Trophoblast cell (in vitro differentiated cells and primary cell): Measurements from ENCODE around the gene SLC39A12.

Experiments
- DNase-seq, 2 donors: peaks; one replicate each; pipeline ENCODE4 v3.0.0-alpha.2; 2016
- H2AFZ ChIP-seq: 2 replicates; pipeline ENCODE4 v1.6.1; 2013; ENCODE audit warnings: low read length, moderate library complexity, mild to moderate bottlenecking; ENCODE audit not compliant: insufficient read depth, poor library complexity
- H2AK5ac ChIP-seq: 2 replicates; pipeline ENCODE4 v1.6.1; 2013; ENCODE audit warnings: mild to moderate bottlenecking, low read length
- H2BK120ac ChIP-seq: 2 replicates; pipeline ENCODE4 v1.6.1; 2013; ENCODE audit warnings: low read length, mild to moderate bottlenecking, moderate library complexity; ENCODE audit not compliant: insufficient read depth, poor library complexity
- H2BK12ac ChIP-seq: 2 replicates; pipeline ENCODE4 v1.6.1; 2013; ENCODE audit warnings: mild to moderate bottlenecking, low read length, moderate library complexity
- H2BK5ac ChIP-seq: 2 replicates; pipeline ENCODE4 v1.6.1; 2013; ENCODE audit warnings: low read length, low read depth, moderate library complexity, mild to moderate bottlenecking; ENCODE audit not compliant: poor library complexity
- H3K14ac ChIP-seq: 2 replicates; pipeline ENCODE4 v1.6.1; 2013; ENCODE audit warnings: mild to moderate bottlenecking, low read length
- H3K18ac ChIP-seq: 2 replicates; pipeline ENCODE4 v1.6.1; 2013; ENCODE audit warnings: mild to moderate bottlenecking, low read length
- H3K23ac ChIP-seq: 2 replicates; pipeline ENCODE4 v1.6.1; 2013; ENCODE audit warnings: low read length
- H3K27ac ChIP-seq: 2 replicates; pipeline ENCODE4 v1.5.1; 2013; ENCODE audit warnings: low read depth, mild to moderate bottlenecking, inconsistent platforms, low read length, moderate library complexity
- H3K27me3 ChIP-seq: 2 replicates; pipeline ENCODE4 v1.6.1; 2013; ENCODE audit warnings: inconsistent platforms, mild to moderate bottlenecking, low read length, moderate library complexity; ENCODE audit not compliant: insufficient read depth
- H3K36me3 ChIP-seq, 2 experiments: 1 replicate in 1 of 2; 2 replicates in 1 of 2; pipeline ENCODE4 v1.6.1; 2013; ENCODE audit warnings: low read length in 2 of 2, mild to moderate bottlenecking in 2 of 2, moderate library complexity in 1 of 2; ENCODE audit not compliant: insufficient read depth in 2 of 2, control insufficient read depth in 1 of 2
- H3K4ac ChIP-seq: 2 replicates; pipeline ENCODE4 v1.6.1; 2013; ENCODE audit warnings: low read depth, mild to moderate bottlenecking, low read length, moderate library complexity
- H3K4me1 ChIP-seq, 2 experiments: 1 replicate in 1 of 2; 2 replicates in 1 of 2; pipeline ENCODE4 v1.6.1; 2013; ENCODE audit warnings: low read length in 2 of 2, mild to moderate bottlenecking in 2 of 2, moderate library complexity in 1 of 2; ENCODE audit not compliant: insufficient read depth in 2 of 2, control insufficient read depth in 1 of 2
- H3K4me2 ChIP-seq: 2 replicates; pipeline ENCODE4 v1.6.1; 2013; ENCODE audit warnings: inconsistent platforms, mild to moderate bottlenecking, low read length, moderate library complexity
- H3K4me3 ChIP-seq: 2 replicates; pipeline ENCODE4 v1.5.1; 2013; ENCODE audit warnings: mild to moderate bottlenecking, low read depth, low read length, inconsistent platforms
- H3K79me1 ChIP-seq: one replicate; pipeline ENCODE4 v1.6.1; 2013; ENCODE audit warnings: low read length
- H3K79me2 ChIP-seq: 2 replicates; pipeline ENCODE4 v1.6.1; 2013; ENCODE audit warnings: low read length, mild to moderate bottlenecking; ENCODE audit not compliant: control insufficient read depth, insufficient read depth, poor library complexity
- H3K9ac ChIP-seq: 2 replicates; pipeline ENCODE4 v1.6.1; 2013; ENCODE audit warnings: mild to moderate bottlenecking, low read length
- H3K9me3 ChIP-seq: 2 replicates; pipeline ENCODE4 v1.6.1; 2013; ENCODE audit warnings: low read depth, mild to moderate bottlenecking, control low read depth, inconsistent platforms, low read length; ENCODE audit not compliant: insufficient read depth
- H4K12ac ChIP-seq: 2 replicates; pipeline ENCODE4 v1.6.1; 2013; ENCODE audit warnings: low read depth, mild to moderate bottlenecking, low read length, moderate library complexity
- H4K8ac ChIP-seq: 2 replicates; pipeline ENCODE4 v1.6.1; 2013; ENCODE audit warnings: low read depth, mild to moderate bottlenecking, low read length, moderate library complexity
- H4K91ac ChIP-seq: one replicate; pipeline ENCODE4 v1.6.1; 2013; ENCODE audit warnings: low read depth, mild to moderate bottlenecking, low read length, moderate library complexity
- WGBS: extraction: QIAGEN DNeasy Blood & Tissue Kit; methylation state at CpG from one replicate; pipeline ENCODE4 v1.1.7; 2013; ENCODE audit warnings: missing lambda C conversion rate; ENCODE audit not compliant: insufficient read length, insufficient coverage; ENCODE audit errors: extremely low coverage; 5-methylcytosine and 5-hydroxymethylcytosine counted together

Gene SLC39A12

GRCh38 chr10:17907641-17908040, 44.1 kb upstream of the SLC39A12 start:
- no peak for DNase-seq
- H3K4me1 ChIP-seq, result no peaks in the 10 kb centered on the region
- H3K4me2 ChIP-seq, result no peak overlapping the region
- no peaks in the 10 kb centered on the region for H3K79me2 ChIP-seq
- no peaks in the 10 kb centered on the region for H3K79me1 ChIP-seq
- H3K9ac ChIP-seq, result no peak overlapping the region
- H3K27me3 ChIP-seq, result no peaks in the 10 kb centered on the region
- no peak overlapping the region for H4K8ac ChIP-seq
- no peak overlapping the region for H4K91ac ChIP-seq
- no peak overlapping the region for H2BK5ac ChIP-seq
- no peak overlapping the region for H3K4ac ChIP-seq
- H2BK12ac ChIP-seq, result no peak overlapping the region
- WGBS, result no CpG with 5 or more reads among the region's 4 CpGs
- H2AFZ ChIP-seq, result no peak overlapping the region
- no peak overlapping the region for H3K18ac ChIP-seq
- no peak overlapping the region for H3K14ac ChIP-seq
- H3K9me3 ChIP-seq, result no peaks in the 10 kb centered on the region
- H3K23ac ChIP-seq, result no peak overlapping the region
- no peak overlapping the region for H4K12ac ChIP-seq
- no peaks in the 10 kb centered on the region for H3K36me3 ChIP-seq
- H2AK5ac ChIP-seq, result no peak overlapping the region
- H3K27ac ChIP-seq, result no peak overlapping the region
- no peak overlapping the region for H2BK120ac ChIP-seq
- no peak overlapping the region for H3K4me3 ChIP-seq

GRCh38 chr10:17910125-17910789, 41.5 kb upstream of the SLC39A12 start:
- H4K8ac ChIP-seq, result no peak overlapping the region
- no peak overlapping the region for H2AFZ ChIP-seq
- H3K23ac ChIP-seq, result no peak overlapping the region
- no peak overlapping the region for H2AK5ac ChIP-seq
- no peak overlapping the region for H3K4ac ChIP-seq
- no peak overlapping the region for H2BK5ac ChIP-seq
- H3K4me1 ChIP-seq, result no peaks in the 10 kb centered on the region
- no peak overlapping the region for H4K12ac ChIP-seq
- no peak overlapping the region for H3K4me2 ChIP-seq
- no peak overlapping the region for H3K9ac ChIP-seq
- peak; percentile 21 to 70 for DNase-seq
- no peak overlapping the region for H2BK12ac ChIP-seq
- no peak overlapping the region for H3K14ac ChIP-seq
- H3K79me1 ChIP-seq, result no peaks in the 10 kb centered on the region
- no peak overlapping the region for H3K18ac ChIP-seq
- H2BK120ac ChIP-seq, result no peak overlapping the region
- no peaks in the 10 kb centered on the region for H3K27me3 ChIP-seq
- H4K91ac ChIP-seq, result no peak overlapping the region
- no peak overlapping the region for H3K27ac ChIP-seq
- no peak overlapping the region for H3K4me3 ChIP-seq
- no peaks in the 10 kb centered on the region for H3K79me2 ChIP-seq
- no peaks in the 10 kb centered on the region for H3K36me3 ChIP-seq
- H3K9me3 ChIP-seq, result no peaks in the 10 kb centered on the region
- no CpG with 5 or more reads among the region's 12 CpGs for WGBS

GRCh38 chr10:17912754-17913153, 39.0 kb upstream of the SLC39A12 start:
- H3K27me3 ChIP-seq, result no peaks in the 10 kb centered on the region
- no peak overlapping the region for H4K12ac ChIP-seq
- H3K4me2 ChIP-seq, result no peak overlapping the region
- no peaks in the 10 kb centered on the region for H3K36me3 ChIP-seq
- H2AK5ac ChIP-seq, result no peak overlapping the region
- H3K4ac ChIP-seq, result no peak overlapping the region
- H3K9me3 ChIP-seq, result no peaks in the 10 kb centered on the region
- H2AFZ ChIP-seq, result no peak overlapping the region
- no peak overlapping the region for H4K8ac ChIP-seq
- no peaks in the 10 kb centered on the region for H3K79me2 ChIP-seq
- no peak for DNase-seq
- WGBS, result no CpG with 5 or more reads among the region's 4 CpGs
- H2BK120ac ChIP-seq, result no peak overlapping the region
- no peak overlapping the region for H3K14ac ChIP-seq
- H4K91ac ChIP-seq, result no peak overlapping the region
- H3K27ac ChIP-seq, result no peak overlapping the region
- no peak overlapping the region for H3K23ac ChIP-seq
- no peak overlapping the region for H3K18ac ChIP-seq
- H3K9ac ChIP-seq, result no peak overlapping the region
- H3K79me1 ChIP-seq, result no peaks in the 10 kb centered on the region
- no peak overlapping the region for H2BK5ac ChIP-seq
- H3K4me3 ChIP-seq, result no peak overlapping the region
- no peaks in the 10 kb centered on the region for H3K4me1 ChIP-seq
- H2BK12ac ChIP-seq, result no peak overlapping the region

- Histone ChIP-seq H2AK5ac (no peak overlapping the region), H3K14ac (no peak overlapping the region), H4K91ac (no peak overlapping the region), H4K12ac (no peak overlapping the region), H2BK120ac (no peak overlapping the region), H4K8ac (no peak overlapping the region), H3K9ac (no peak overlapping the region), H3K27me3 (no peaks in the 10 kb centered on the region), H3K36me3 (no peaks in the 10 kb centered on the region), H3K79me1 (no peaks in the 10 kb centered on the region), H3K4me1 (no peaks in the 10 kb centered on the region), H3K27ac (no peak overlapping the region), H3K9me3 (no peaks in the 10 kb centered on the region), H3K18ac (no peak overlapping the region), H3K4ac (no peak overlapping the region), H3K4me2 (no peak overlapping the region), H2AFZ (no peak overlapping the region), H2BK12ac (no peak overlapping the region), H3K4me3 (no peak overlapping the region), H3K23ac (no peak overlapping the region), H3K79me2 (no peaks in the 10 kb centered on the region), H2BK5ac (no peak overlapping the region)
- WGBS, result no CpG with 5 or more reads among the region's 5 CpGs
- DNase-seq, result no peak
Observed at GRCh38 chr10:17913604-17914003, 38.1 kb upstream of the SLC39A12 start.
